DMS 273 (cell line): ENCODE results near the gene CADPS2.
"Not testable (repeated sequence)": the region's sequence is repeated elsewhere in the genome, so short reads cannot be mapped to it uniquely, and the experiment has no call there.

Source experiments
- DNase-seq: peaks from one replicate; lab custom pipeline; 2025; ENCODE audit not compliant: unreplicated experiment; lab: John Stamatoyannopoulos, UW

CADPS2 gene

GRCh38 chr7:122717356-122718089 lies 168.7 kb downstream of the CADPS2 start:
- DNase-seq, result no peak

- no peak for DNase-seq
Observed at GRCh38 chr7:122715183-122715582, 171.1 kb downstream of the CADPS2 start.

- DNase-seq, result no peak
Observed at GRCh38 chr7:122710916-122711315, 175.3 kb downstream of the CADPS2 start.

GRCh38 chr7:122709930-122710646 lies 176.2 kb downstream of the CADPS2 start:
- DNase-seq, result no peak

- DNase-seq, result no peak
Observed at GRCh38 chr7:122706836-122707235, 179.4 kb downstream of the CADPS2 start.

GRCh38 chr7:122702872-122703510 lies 183.3 kb downstream of the CADPS2 start, which contains the start of gene RNF148:
RNF148 (minus strand) TSS chr7:122702922; CDS start chr7:122702750, 172 bp downstream.
- no peak for DNase-seq

- no peak for DNase-seq
Observed at GRCh38 chr7:122699017-122699416, 187.2 kb downstream of the CADPS2 start, which contains the start of gene RNF133. RNF133 (minus strand) TSS chr7:122699117; CDS start chr7:122698918, 199 bp downstream.

- DNase-seq, result no peak
Observed at GRCh38 chr7:122695816-122696215, 190.4 kb downstream of the CADPS2 start.

GRCh38 chr7:122694697-122695096 lies 191.6 kb downstream of the CADPS2 start:
- DNase-seq, result no peak

- no peak for DNase-seq
Observed at GRCh38 chr7:122692769-122693309, 193.4 kb downstream of the CADPS2 start.

- DNase-seq, result no peak
Observed at GRCh38 chr7:122691569-122692235, 194.6 kb downstream of the CADPS2 start.

- DNase-seq, result no peak
Observed at GRCh38 chr7:122689346-122690109, 196.7 kb downstream of the CADPS2 start.

GRCh38 chr7:122688400-122688998 lies 197.8 kb downstream of the CADPS2 start:
- no peak for DNase-seq

- DNase-seq, result no peak
Observed at GRCh38 chr7:122686360-122686878, 199.8 kb downstream of the CADPS2 start.

- no peak for DNase-seq
Observed at GRCh38 chr7:122684504-122684903, 201.8 kb downstream of the CADPS2 start.

GRCh38 chr7:122682815-122683550 lies 203.3 kb downstream of the CADPS2 start:
- no peak for DNase-seq

- DNase-seq, result not testable (repeated sequence)
Observed at GRCh38 chr7:122681186-122681585, 205.1 kb downstream of the CADPS2 start.

- DNase-seq, result no peak
Observed at GRCh38 chr7:122679813-122680212, 206.4 kb downstream of the CADPS2 start.

- DNase-seq, result not testable (repeated sequence)
Observed at GRCh38 chr7:122679269-122679709, 207.0 kb downstream of the CADPS2 start.
